ENCODE measurements around the gene DCAF15.

Gene DCAF15

DNA sequence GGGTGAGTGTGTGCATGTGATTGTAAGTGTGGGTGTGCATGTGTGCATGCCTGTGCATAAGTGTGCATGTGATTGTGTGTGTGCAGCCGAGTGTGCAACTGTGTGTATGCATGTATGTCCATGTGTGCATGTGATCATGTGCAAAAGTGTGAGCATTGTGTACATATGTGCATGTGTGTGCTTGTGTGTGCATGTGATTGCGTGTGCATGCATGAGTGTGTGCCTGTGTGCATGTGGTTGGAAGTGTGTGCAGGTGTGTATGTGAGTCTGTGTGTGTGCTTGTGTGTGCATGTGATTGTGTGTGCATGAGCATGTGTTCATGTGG lies 17.6 kb upstream of the DCAF15 start:
- no peak overlapping the region for H2BK5ac ChIP-seq (ENCODE audit: low read depth, low read length, poor library complexity, severe bottlenecking)
- 98% methylated on average over 2 of the region's 2 CpGs for WGBS

DNA sequence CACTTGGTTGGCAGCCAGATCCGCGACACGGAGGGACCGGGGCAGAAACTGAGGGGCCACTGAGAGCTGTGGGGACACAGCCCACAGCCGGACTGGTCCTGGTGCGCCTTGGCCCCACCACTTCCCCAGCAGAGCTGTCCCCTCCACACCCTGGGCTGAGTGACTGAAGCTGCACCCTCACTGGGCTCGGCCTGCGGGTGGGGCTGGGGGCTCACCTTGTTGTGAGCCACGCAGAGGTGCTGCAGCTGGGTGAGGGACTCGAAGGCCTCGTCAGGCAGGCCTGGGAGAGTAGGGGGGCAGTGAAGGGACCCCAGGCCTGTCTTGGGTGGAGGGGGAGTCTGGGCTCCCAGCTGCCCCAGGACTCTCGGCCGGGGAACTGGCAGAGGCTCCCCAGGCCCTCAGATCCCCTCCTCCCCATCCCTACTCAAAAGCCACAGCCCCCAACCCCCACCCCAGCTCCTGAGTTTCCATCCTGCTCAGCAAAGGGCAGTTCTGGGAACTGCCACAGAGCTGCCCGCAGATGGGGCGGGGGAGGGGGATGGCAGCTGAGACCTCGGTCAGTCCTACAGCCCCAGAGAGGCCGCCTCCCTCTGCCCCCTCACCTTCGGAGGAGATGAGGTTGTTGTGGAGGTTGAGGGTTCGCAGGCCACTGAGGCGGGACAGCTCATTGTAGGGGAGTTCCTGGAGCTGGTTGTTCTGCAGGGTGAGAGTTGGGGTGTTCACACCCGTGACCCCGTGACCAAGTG lies 16.4 kb upstream of the DCAF15 start:
- H3K4me3 ChIP-seq (ENCODE audit: insufficient read depth in 1 of 2, low read depth in 1 of 2, low read length in 2 of 2) = no peak overlapping the region
- peak overlapping the region; percentile 81 for H4K91ac ChIP-seq (ENCODE audit: low read length)
- no peak overlapping the region for H3K23ac ChIP-seq (ENCODE audit: low read length in 2 of 2)
- peaks cover 4 to 37% of the 10 kb centered on the region in 2 experiments for H3K27me3 ChIP-seq (ENCODE audit: control insufficient read depth in 1 of 2, insufficient read depth in 1 of 2, low read length in 2 of 2)
- H2BK15ac ChIP-seq (ENCODE audit: low read depth, poor library complexity, severe bottlenecking) = no peak overlapping the region
- no peak overlapping the region for H2BK120ac ChIP-seq (ENCODE audit: low read depth, low read length)
- no peaks in the 10 kb centered on the region for H3K79me1 ChIP-seq (replicated peaks; ENCODE audit: low read length, poor library complexity, severe bottlenecking)
- no peaks in the 10 kb centered on the region for H3K9me3 ChIP-seq (ENCODE audit: control insufficient read depth, low read length)
- peak overlapping the region; percentile 77 for H4K8ac ChIP-seq (ENCODE audit: low read length)
- no peak overlapping the region for H3K4me2 ChIP-seq (ENCODE audit: low read length, poor library complexity, severe bottlenecking)
- H2BK5ac ChIP-seq (ENCODE audit: low read depth, low read length, poor library complexity, severe bottlenecking) = no peak overlapping the region
- no peak for DNase-seq
- 79% methylated on average over 10 of the region's 22 CpGs for WGBS
- no peak overlapping the region for H3K4ac ChIP-seq (ENCODE audit: low read depth in 1 of 2, low read length in 2 of 2)
- peak overlapping the region; percentile 18 to 53 for H3K18ac ChIP-seq (ENCODE audit: low read depth in 1 of 2, low read length in 2 of 2)
- H3K4me1 ChIP-seq (ENCODE audit: control insufficient read depth, insufficient read depth, low read depth, low read length) = peaks cover 16% of the 10 kb centered on the region
- H3K36me3 ChIP-seq (ENCODE audit: control insufficient read depth in 1 of 2, insufficient read depth in 2 of 2, low read depth in 1 of 2, low read length in 2 of 2) = peaks cover 4 to 14% of the 10 kb centered on the region in 2 experiments
- H2BK12ac ChIP-seq (ENCODE audit: low read length in 2 of 2) = peak overlapping the region; percentile 33 to 71
- peak overlapping the region in 1 of 2 experiments; percentile 41 for H3K14ac ChIP-seq (ENCODE audit: low read length in 2 of 2)
- H3K27ac ChIP-seq (ENCODE audit: low read length, poor library complexity, severe bottlenecking) = no peak overlapping the region
- no peak overlapping the region for H2AK5ac ChIP-seq (ENCODE audit: low read length, severe bottlenecking)
- no peak overlapping the region for H3K9ac ChIP-seq (ENCODE audit: low read length)
- no peak overlapping the region for H2AFZ ChIP-seq (ENCODE audit: low read depth, low read length)

More for the DNA sequence above, 17.6 kb upstream of the DCAF15 start:
- Histone ChIP-seq H2AFZ (ENCODE audit: low read depth, low read length) (no peak overlapping the region), H2BK12ac (ENCODE audit: low read length in 2 of 2) (no peak overlapping the region), H3K36me3 (ENCODE audit: control insufficient read depth in 1 of 2, insufficient read depth in 2 of 2, low read depth in 1 of 2, low read length in 2 of 2) (peaks cover 8 to 25% of the 10 kb centered on the region in 2 experiments), H3K79me1 (replicated peaks; ENCODE audit: low read length, poor library complexity, severe bottlenecking) (no peaks in the 10 kb centered on the region), H3K4me2 (ENCODE audit: low read length, poor library complexity, severe bottlenecking) (no peak overlapping the region), H3K9ac (ENCODE audit: low read length) (no peak overlapping the region), H4K91ac (ENCODE audit: low read length) (no peak overlapping the region), H3K14ac (ENCODE audit: low read length in 2 of 2) (no peak overlapping the region), H3K27me3 (ENCODE audit: control insufficient read depth in 1 of 2, insufficient read depth in 1 of 2, low read length in 2 of 2) (peaks cover 4 to 37% of the 10 kb centered on the region in 2 experiments), H3K4ac (ENCODE audit: low read depth in 1 of 2, low read length in 2 of 2) (no peak overlapping the region), H2BK15ac (ENCODE audit: low read depth, poor library complexity, severe bottlenecking) (no peak overlapping the region), H3K9me3 (ENCODE audit: control insufficient read depth, low read length) (no peaks in the 10 kb centered on the region), H3K4me3 (ENCODE audit: insufficient read depth in 1 of 2, low read depth in 1 of 2, low read length in 2 of 2) (no peak overlapping the region), H3K23ac (ENCODE audit: low read length in 2 of 2) (no peak overlapping the region), H4K8ac (ENCODE audit: low read length) (no peak overlapping the region), H2AK5ac (ENCODE audit: low read length, severe bottlenecking) (no peak overlapping the region), H3K27ac (ENCODE audit: low read length, poor library complexity, severe bottlenecking) (no peak overlapping the region), H3K18ac (ENCODE audit: low read depth in 1 of 2, low read length in 2 of 2) (no peak overlapping the region), H3K4me1 (ENCODE audit: control insufficient read depth, insufficient read depth, low read depth, low read length) (peaks cover 16% of the 10 kb centered on the region), H2BK120ac (ENCODE audit: low read depth, low read length) (no peak overlapping the region)
- no peak for DNase-seq

DNA sequence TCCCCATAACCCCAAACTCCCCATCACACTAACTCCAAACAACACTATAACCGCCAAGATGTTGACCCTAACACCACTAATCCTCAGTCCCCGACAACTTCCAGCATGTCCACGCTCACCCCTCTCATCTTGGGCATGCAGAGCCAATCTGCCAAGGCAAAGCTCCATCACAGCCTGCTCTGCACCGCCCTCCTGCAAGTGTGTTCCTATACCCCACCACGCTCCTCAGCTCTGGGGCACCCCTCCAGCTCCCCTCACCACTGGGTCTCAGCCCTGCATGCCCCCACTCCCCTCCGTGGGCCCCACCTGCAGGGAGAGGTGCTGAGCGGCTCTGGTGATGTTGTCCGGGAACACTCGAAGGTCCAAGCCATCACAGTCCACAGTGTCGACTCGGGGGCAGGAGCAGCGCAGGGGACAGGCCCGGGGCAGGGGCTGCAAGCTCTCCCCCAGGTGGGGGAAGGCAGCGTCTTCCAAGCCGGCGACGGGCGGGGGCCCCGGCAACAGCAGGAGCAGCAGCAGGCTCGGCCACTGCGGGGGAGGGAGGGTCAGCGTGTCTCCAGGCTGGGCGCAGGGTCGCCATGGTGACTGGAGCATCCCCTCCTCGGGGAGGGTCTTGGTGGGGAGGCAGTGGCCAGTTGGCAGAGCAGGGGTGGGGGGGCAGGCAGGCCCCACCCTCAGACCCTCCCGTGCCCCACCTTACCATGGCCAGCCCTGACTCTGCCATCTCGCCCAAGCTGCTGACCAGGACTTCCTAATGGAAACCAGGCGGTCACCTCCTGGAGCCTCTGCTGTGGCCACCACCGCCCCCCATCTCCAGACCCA lies 14.6 kb upstream of the DCAF15 start:
- Histone ChIP-seq H3K4me3 (ENCODE audit: insufficient read depth in 1 of 2, low read depth in 1 of 2, low read length in 2 of 2) (peak overlapping the region in 1 of 2 experiments; percentile 23), H3K18ac (ENCODE audit: low read depth in 1 of 2, low read length in 2 of 2) (no peak overlapping the region)
- WGBS = 60% methylated on average over 21 of the region's 29 CpGs

More for the DNA sequence above, 14.6 kb upstream of the DCAF15 start:
- peak overlapping the region; percentile 3 for H4K8ac ChIP-seq (ENCODE audit: low read length)
- no peak overlapping the region for H2AK5ac ChIP-seq (ENCODE audit: low read length, severe bottlenecking)
- no peak overlapping the region for H2BK15ac ChIP-seq (ENCODE audit: low read depth, poor library complexity, severe bottlenecking)
- H2BK120ac ChIP-seq (ENCODE audit: low read depth, low read length) = no peak overlapping the region
- H3K23ac ChIP-seq (ENCODE audit: low read length in 2 of 2) = no peak overlapping the region
- peak overlapping the region; percentile 3 for H4K91ac ChIP-seq (ENCODE audit: low read length)
- H3K4me1 ChIP-seq (ENCODE audit: control insufficient read depth, insufficient read depth, low read depth, low read length) = peaks cover 16% of the 10 kb centered on the region
- H3K79me1 ChIP-seq (replicated peaks; ENCODE audit: low read length, poor library complexity, severe bottlenecking) = no peaks in the 10 kb centered on the region
- H3K4me2 ChIP-seq (ENCODE audit: low read length, poor library complexity, severe bottlenecking) = no peak overlapping the region
- DNase-seq = no peak
- no peak overlapping the region for H2AFZ ChIP-seq (ENCODE audit: low read depth, low read length)
- H3K36me3 ChIP-seq (ENCODE audit: control insufficient read depth in 1 of 2, insufficient read depth in 2 of 2, low read depth in 1 of 2, low read length in 2 of 2) = peaks cover 0 to 4% of the 10 kb centered on the region in 2 experiments
- no peak overlapping the region for H2BK5ac ChIP-seq (ENCODE audit: low read depth, low read length, poor library complexity, severe bottlenecking)
- H3K9ac ChIP-seq (ENCODE audit: low read length) = no peak overlapping the region
- no peak overlapping the region for H3K27ac ChIP-seq (ENCODE audit: low read length, poor library complexity, severe bottlenecking)
- no peak overlapping the region for H3K4ac ChIP-seq (ENCODE audit: low read depth in 1 of 2, low read length in 2 of 2)
- H3K9me3 ChIP-seq (ENCODE audit: control insufficient read depth, low read length) = peaks cover 6% of the 10 kb centered on the region
- H3K27me3 ChIP-seq (ENCODE audit: control insufficient read depth in 1 of 2, insufficient read depth in 1 of 2, low read length in 2 of 2) = peaks cover 4 to 42% of the 10 kb centered on the region in 2 experiments
- no peak overlapping the region for H3K14ac ChIP-seq (ENCODE audit: low read length in 2 of 2)
- H2BK12ac ChIP-seq (ENCODE audit: low read length in 2 of 2) = no peak overlapping the region

Measured in mesenchymal stem cell (in vitro differentiated cells and primary cell).